ENCODE data around the gene TCF4.

TCF4 gene

GRCh38 chr18:55301824-55302166, 286.2 kb downstream of the TCF4 start:
- H3K4me1 ChIP-seq (ENCODE audit: control insufficient read depth, insufficient read depth, low read length): peaks cover 32% of the 10 kb centered on the region

GRCh38 chr18:55300936-55301531, 287.0 kb downstream of the TCF4 start:
- no peaks in the 10 kb centered on the region for H3K27me3 ChIP-seq (ENCODE audit: control insufficient read depth, insufficient read depth, low read length)
- H3K4me3 ChIP-seq (ENCODE audit: low read depth, low read length): no peak overlapping the region
- H3K4me1 ChIP-seq (ENCODE audit: control insufficient read depth, insufficient read depth, low read length): peaks cover 35% of the 10 kb centered on the region
- no peak overlapping the region for H3K9ac ChIP-seq (ENCODE audit: low read depth, low read length)
- H3K36me3 ChIP-seq (ENCODE audit: control insufficient read depth, insufficient read depth, low read length): no peaks in the 10 kb centered on the region
- no peaks in the 10 kb centered on the region for H3K9me3 ChIP-seq (ENCODE audit: control insufficient read depth, insufficient read depth, low read length)

More at GRCh38 chr18:55301824-55302166, 286.2 kb downstream of the TCF4 start:
- Histone ChIP-seq H3K27me3 (ENCODE audit: control insufficient read depth, insufficient read depth, low read length) (no peaks in the 10 kb centered on the region), H3K4me3 (ENCODE audit: low read depth, low read length) (no peak overlapping the region), H3K36me3 (ENCODE audit: control insufficient read depth, insufficient read depth, low read length) (no peaks in the 10 kb centered on the region), H3K9ac (ENCODE audit: low read depth, low read length) (no peak overlapping the region), H3K9me3 (ENCODE audit: control insufficient read depth, insufficient read depth, low read length) (no peaks in the 10 kb centered on the region)

- H3K9me3 ChIP-seq (ENCODE audit: control insufficient read depth, insufficient read depth, low read length): no peaks in the 10 kb centered on the region
- H3K9ac ChIP-seq (ENCODE audit: low read depth, low read length): no peak overlapping the region
- no peak overlapping the region for H3K4me3 ChIP-seq (ENCODE audit: low read depth, low read length)
- no peaks in the 10 kb centered on the region for H3K27me3 ChIP-seq (ENCODE audit: control insufficient read depth, insufficient read depth, low read length)
- no peaks in the 10 kb centered on the region for H3K36me3 ChIP-seq (ENCODE audit: control insufficient read depth, insufficient read depth, low read length)
- peaks cover 35% of the 10 kb centered on the region for H3K4me1 ChIP-seq (ENCODE audit: control insufficient read depth, insufficient read depth, low read length)
These were observed 287.5 kb downstream of the TCF4 start for GRCh38 chr18:55300421-55300935.

GRCh38 chr18:55296778-55297177, 291.2 kb downstream of the TCF4 start:
- Histone ChIP-seq H3K27me3 (ENCODE audit: control insufficient read depth, insufficient read depth, low read length) (no peaks in the 10 kb centered on the region), H3K4me3 (ENCODE audit: low read depth, low read length) (no peak overlapping the region), H3K9me3 (ENCODE audit: control insufficient read depth, insufficient read depth, low read length) (no peaks in the 10 kb centered on the region), H3K4me1 (ENCODE audit: control insufficient read depth, insufficient read depth, low read length) (peaks cover 24% of the 10 kb centered on the region), H3K36me3 (ENCODE audit: control insufficient read depth, insufficient read depth, low read length) (no peaks in the 10 kb centered on the region), H3K9ac (ENCODE audit: low read depth, low read length) (no peak overlapping the region)

GRCh38 chr18:55296115-55296514, 291.9 kb downstream of the TCF4 start:
- Histone ChIP-seq H3K4me1 (ENCODE audit: control insufficient read depth, insufficient read depth, low read length) (peaks cover 22% of the 10 kb centered on the region), H3K27me3 (ENCODE audit: control insufficient read depth, insufficient read depth, low read length) (no peaks in the 10 kb centered on the region), H3K9ac (ENCODE audit: low read depth, low read length) (no peak overlapping the region), H3K9me3 (ENCODE audit: control insufficient read depth, insufficient read depth, low read length) (no peaks in the 10 kb centered on the region), H3K4me3 (ENCODE audit: low read depth, low read length) (no peak overlapping the region), H3K36me3 (ENCODE audit: control insufficient read depth, insufficient read depth, low read length) (no peaks in the 10 kb centered on the region)

GRCh38 chr18:55290898-55291297, 297.1 kb downstream of the TCF4 start:
- H3K36me3 ChIP-seq (ENCODE audit: control insufficient read depth, insufficient read depth, low read length): no peaks in the 10 kb centered on the region
- no peaks in the 10 kb centered on the region for H3K9me3 ChIP-seq (ENCODE audit: control insufficient read depth, insufficient read depth, low read length)
- H3K9ac ChIP-seq (ENCODE audit: low read depth, low read length): no peak overlapping the region
- H3K4me1 ChIP-seq (ENCODE audit: control insufficient read depth, insufficient read depth, low read length): peaks cover 2% of the 10 kb centered on the region
- no peak overlapping the region for H3K4me3 ChIP-seq (ENCODE audit: low read depth, low read length)
- H3K27me3 ChIP-seq (ENCODE audit: control insufficient read depth, insufficient read depth, low read length): no peaks in the 10 kb centered on the region

- H3K36me3 ChIP-seq (ENCODE audit: control insufficient read depth, insufficient read depth, low read length): no peaks in the 10 kb centered on the region
- no peak overlapping the region for H3K4me3 ChIP-seq (ENCODE audit: low read depth, low read length)
- no peak overlapping the region for H3K9ac ChIP-seq (ENCODE audit: low read depth, low read length)
- H3K27me3 ChIP-seq (ENCODE audit: control insufficient read depth, insufficient read depth, low read length): no peaks in the 10 kb centered on the region
- no peaks in the 10 kb centered on the region for H3K9me3 ChIP-seq (ENCODE audit: control insufficient read depth, insufficient read depth, low read length)
- peaks cover 2% of the 10 kb centered on the region for H3K4me1 ChIP-seq (ENCODE audit: control insufficient read depth, insufficient read depth, low read length)
These were observed 298.2 kb downstream of the TCF4 start for GRCh38 chr18:55289775-55290174.

- Histone ChIP-seq H3K36me3 (ENCODE audit: control insufficient read depth, insufficient read depth, low read length) (no peaks in the 10 kb centered on the region), H3K9me3 (ENCODE audit: control insufficient read depth, insufficient read depth, low read length) (no peaks in the 10 kb centered on the region), H3K9ac (ENCODE audit: low read depth, low read length) (no peak overlapping the region), H3K4me3 (ENCODE audit: low read depth, low read length) (no peak overlapping the region), H3K4me1 (ENCODE audit: control insufficient read depth, insufficient read depth, low read length) (peaks cover 2% of the 10 kb centered on the region), H3K27me3 (ENCODE audit: control insufficient read depth, insufficient read depth, low read length) (no peaks in the 10 kb centered on the region)
These were observed 298.9 kb downstream of the TCF4 start for GRCh38 chr18:55289048-55289447.

GRCh38 chr18:55287935-55288868, 299.8 kb downstream of the TCF4 start:
- Histone ChIP-seq H3K9ac (ENCODE audit: low read depth, low read length) (no peak overlapping the region), H3K27me3 (ENCODE audit: control insufficient read depth, insufficient read depth, low read length) (no peaks in the 10 kb centered on the region), H3K4me3 (ENCODE audit: low read depth, low read length) (no peak overlapping the region)

GRCh38 chr18:55287149-55287806, 300.7 kb downstream of the TCF4 start:
- Histone ChIP-seq H3K9me3 (ENCODE audit: control insufficient read depth, insufficient read depth, low read length) (no peaks in the 10 kb centered on the region), H3K4me3 (ENCODE audit: low read depth, low read length) (no peak overlapping the region), H3K36me3 (ENCODE audit: control insufficient read depth, insufficient read depth, low read length) (no peaks in the 10 kb centered on the region)

More at GRCh38 chr18:55287935-55288868, 299.8 kb downstream of the TCF4 start:
- Histone ChIP-seq H3K4me1 (ENCODE audit: control insufficient read depth, insufficient read depth, low read length) (peaks cover 2% of the 10 kb centered on the region), H3K36me3 (ENCODE audit: control insufficient read depth, insufficient read depth, low read length) (no peaks in the 10 kb centered on the region), H3K9me3 (ENCODE audit: control insufficient read depth, insufficient read depth, low read length) (no peaks in the 10 kb centered on the region)

GRCh38 chr18:55286257-55286825, 301.7 kb downstream of the TCF4 start:
- Histone ChIP-seq H3K4me3 (ENCODE audit: low read depth, low read length) (no peak overlapping the region), H3K9me3 (ENCODE audit: control insufficient read depth, insufficient read depth, low read length) (no peaks in the 10 kb centered on the region), H3K27me3 (ENCODE audit: control insufficient read depth, insufficient read depth, low read length) (no peaks in the 10 kb centered on the region), H3K9ac (ENCODE audit: low read depth, low read length) (no peak overlapping the region), H3K36me3 (ENCODE audit: control insufficient read depth, insufficient read depth, low read length) (no peaks in the 10 kb centered on the region), H3K4me1 (ENCODE audit: control insufficient read depth, insufficient read depth, low read length) (no peaks in the 10 kb centered on the region)

More at GRCh38 chr18:55287149-55287806, 300.7 kb downstream of the TCF4 start:
- Histone ChIP-seq H3K9ac (ENCODE audit: low read depth, low read length) (no peak overlapping the region), H3K4me1 (ENCODE audit: control insufficient read depth, insufficient read depth, low read length) (peaks cover 2% of the 10 kb centered on the region), H3K27me3 (ENCODE audit: control insufficient read depth, insufficient read depth, low read length) (no peaks in the 10 kb centered on the region)

Data from iPS-15b (cell line).